Panc1 (cell line): ENCODE results near the gene GABRG3. TPM values are rescaled to one million over a fixed set of nuclear protein-coding genes. Genes with fewer than 3 reads are reported as not detected.

Source experiments
- ATAC-seq: fragments of 200-7000 bp; cut with Tn5 transposase; 2 replicates; pipeline ENCODE4 v1.9.1; 2020; ENCODE audit warnings: mild to moderate bottlenecking, moderate library complexity
- BruUV-seq: library from RNA; stranded (reverse); fragments of 400-500 nt; replicated peaks from 2 replicates; lab custom pipeline; 2021; lab: Mats Ljungman, UMichigan
- CTCF ChIA-PET: fragments of 300-600 bp; sonication (Branson Sonifier 250); formaldehyde crosslinking; loops from one replicate; lab custom pipeline; 2022; ENCODE audit warnings: antibody characterized with exemption; lab: Charles Lee
- POLR2A ChIA-PET: fragments of 300-600 bp; sonication (Branson Sonifier 250); formaldehyde crosslinking; loops from one replicate; lab custom pipeline; 2022; ENCODE audit warnings: antibody characterized with exemption; lab: Charles Lee
- DNase-seq: peaks from one replicate; pipeline ENCODE4 v3.0.0-alpha.2; 2010; ENCODE audit warnings: low read depth, low spot score
- H3K27ac ChIP-seq: 2 replicates; pipeline ENCODE4 v1.5.1; 2011; ENCODE audit warnings: mild to moderate bottlenecking, low read length, inconsistent platforms
- H3K27me3 ChIP-seq: fragments of 200-500 bp; sonication (Bioruptor generic); 2 replicates; pipeline ENCODE4 v1.6.0; 2014; ENCODE audit warnings: low read length, inconsistent platforms; ENCODE audit not compliant: control insufficient read depth, insufficient read depth
- H3K36me3 ChIP-seq: fragments of 200-500 bp; sonication (Bioruptor generic); 2 replicates; pipeline ENCODE4 v1.5.1; 2014; ENCODE audit warnings: inconsistent platforms, mild to moderate bottlenecking, low read length, moderate library complexity; ENCODE audit not compliant: control insufficient read depth, insufficient read depth
- H3K4me1 ChIP-seq: 2 replicates; pipeline ENCODE4 v1.5.1; 2011; ENCODE audit warnings: inconsistent platforms, mild to moderate bottlenecking, low read length, moderate library complexity; ENCODE audit not compliant: control insufficient read depth, insufficient read depth
- H3K4me3 ChIP-seq, 2 experiments: 2 replicates each; pipeline ENCODE4 v1.5.1; 2011 to 2012; ENCODE audit warnings: low read depth in 2 of 2, low read length in 2 of 2, mild to moderate bottlenecking in 2 of 2, inconsistent platforms in 1 of 2, moderate library complexity in 1 of 2
- H3K9me3 ChIP-seq: fragments of 200-500 bp; sonication (Bioruptor generic); 2 replicates; pipeline ENCODE4 v1.5.1; 2014; ENCODE audit warnings: low read depth, mild to moderate bottlenecking, inconsistent platforms, low read length, moderate library complexity; ENCODE audit not compliant: control insufficient read depth, insufficient read depth
- POLR2AphosphoS5 ChIP-seq: IDR thresholded peaks from 2 replicates; pipeline ENCODE4 v1.6.1; 2012; ENCODE audit warnings: mild to moderate bottlenecking, low read depth, low read length, moderate library complexity
- SIN3A ChIP-seq: IDR thresholded peaks from 2 replicates; pipeline ENCODE4 v1.6.1; 2012; ENCODE audit warnings: low read depth, mild to moderate bottlenecking, low read length, moderate library complexity, borderline replicate concordance; ENCODE audit not compliant: insufficient read depth
- TCF7L2 ChIP-seq: IDR thresholded peaks from 2 replicates; pipeline ENCODE4 v1.6.1; 2011; ENCODE audit warnings: mild to moderate bottlenecking, low read depth, low read length, inconsistent platforms
- in situ Hi-C: cut with HindIII; loops from 2 replicates; pipeline ENCODE4 v1.10.0; 2016; ENCODE audit warnings: low sequenced_read_pairs, low pct_unique_long_range_greater_than_20kb
- intact Hi-C: fragments of 100-400 bp; cut with micrococcal nuclease; formaldehyde crosslinking; loops from one replicate; pipeline ENCODE4 v1.10.0; 2022; ENCODE audit not compliant: unreplicated experiment
- total RNA-seq: library from RNA; stranded (reverse); gene quantifications from one replicate; pipeline ENCODE4 v1.2.1, GENCODE V29; 2021; ENCODE audit not compliant: unreplicated experiment
- TF ChIP-seq, protein P1 (sequence below): fragments of 450-650 bp; IDR thresholded peaks from 2 replicates; pipeline ENCODE4 v1.5.1; 2017; ENCODE audit warnings: mild to moderate bottlenecking
- TF ChIP-seq, protein P2 (sequence below), 2 experiments: IDR thresholded peaks; 2 replicates each; pipeline ENCODE4 v1.6.1; 2011 to 2012; ENCODE audit warnings: low read depth in 2 of 2, control low read depth in 1 of 2, low read length in 1 of 2, mild to moderate bottlenecking in 1 of 2, moderate library complexity in 1 of 2; ENCODE audit not compliant: insufficient read depth in 1 of 2

The GABRG3 gene
- total RNA-seq, 1 experiment from 2014 or later, result not detected

DNA sequence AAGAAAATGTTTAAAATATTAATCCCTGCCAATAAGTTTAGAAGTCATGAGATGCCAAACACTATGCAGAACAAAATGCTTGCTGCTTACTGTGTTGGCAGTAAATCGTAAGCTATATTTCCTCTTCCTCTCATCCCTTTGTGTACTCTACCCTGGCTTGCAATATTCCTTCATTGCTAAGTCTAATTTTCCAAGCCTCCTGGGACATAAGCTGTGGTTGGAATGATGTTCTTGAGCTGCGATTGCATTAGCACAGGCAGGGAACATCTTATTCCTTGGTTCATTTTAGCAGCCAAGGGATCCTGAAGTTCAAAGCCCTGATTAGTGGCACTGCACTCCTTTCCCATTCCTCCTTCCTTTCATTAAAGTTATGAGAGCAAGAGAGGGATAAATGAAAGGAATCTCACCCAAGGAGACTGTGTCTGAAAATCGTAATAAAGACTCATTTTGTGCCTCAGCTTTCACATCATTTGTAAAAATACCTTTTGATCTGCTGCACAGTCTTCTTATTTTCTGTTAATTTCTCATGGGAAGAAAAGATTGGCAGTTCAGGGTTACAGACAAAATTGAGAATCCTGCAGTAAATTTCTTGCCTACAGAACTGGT, 592.9 kb downstream of the GABRG3 start:
- Histone ChIP-seq H3K36me3 (no peaks in the 10 kb centered on the region), H3K4me3 (no peak overlapping the region), H3K27ac (no peak overlapping the region), H3K9me3 (peaks cover 8% of the 10 kb centered on the region; the same call in 1 of the 2 replicates), H3K4me1 (no peaks in the 10 kb centered on the region), H3K27me3 (no peaks in the 10 kb centered on the region)
- CTCF ChIA-PET, result no interaction called here
- DNase-seq, result no peak
- POLR2A ChIA-PET, result no interaction called here
- in situ Hi-C loops, result no loop called here
- TF ChIP-seq SIN3A (no peak), TCF7L2 (no peak), POLR2AphosphoS5 (no peak)
- TF ChIP-seq, protein P1, sequence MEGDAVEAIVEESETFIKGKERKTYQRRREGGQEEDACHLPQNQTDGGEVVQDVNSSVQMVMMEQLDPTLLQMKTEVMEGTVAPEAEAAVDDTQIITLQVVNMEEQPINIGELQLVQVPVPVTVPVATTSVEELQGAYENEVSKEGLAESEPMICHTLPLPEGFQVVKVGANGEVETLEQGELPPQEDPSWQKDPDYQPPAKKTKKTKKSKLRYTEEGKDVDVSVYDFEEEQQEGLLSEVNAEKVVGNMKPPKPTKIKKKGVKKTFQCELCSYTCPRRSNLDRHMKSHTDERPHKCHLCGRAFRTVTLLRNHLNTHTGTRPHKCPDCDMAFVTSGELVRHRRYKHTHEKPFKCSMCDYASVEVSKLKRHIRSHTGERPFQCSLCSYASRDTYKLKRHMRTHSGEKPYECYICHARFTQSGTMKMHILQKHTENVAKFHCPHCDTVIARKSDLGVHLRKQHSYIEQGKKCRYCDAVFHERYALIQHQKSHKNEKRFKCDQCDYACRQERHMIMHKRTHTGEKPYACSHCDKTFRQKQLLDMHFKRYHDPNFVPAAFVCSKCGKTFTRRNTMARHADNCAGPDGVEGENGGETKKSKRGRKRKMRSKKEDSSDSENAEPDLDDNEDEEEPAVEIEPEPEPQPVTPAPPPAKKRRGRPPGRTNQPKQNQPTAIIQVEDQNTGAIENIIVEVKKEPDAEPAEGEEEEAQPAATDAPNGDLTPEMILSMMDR, result no peak
- TF ChIP-seq, protein P2, sequence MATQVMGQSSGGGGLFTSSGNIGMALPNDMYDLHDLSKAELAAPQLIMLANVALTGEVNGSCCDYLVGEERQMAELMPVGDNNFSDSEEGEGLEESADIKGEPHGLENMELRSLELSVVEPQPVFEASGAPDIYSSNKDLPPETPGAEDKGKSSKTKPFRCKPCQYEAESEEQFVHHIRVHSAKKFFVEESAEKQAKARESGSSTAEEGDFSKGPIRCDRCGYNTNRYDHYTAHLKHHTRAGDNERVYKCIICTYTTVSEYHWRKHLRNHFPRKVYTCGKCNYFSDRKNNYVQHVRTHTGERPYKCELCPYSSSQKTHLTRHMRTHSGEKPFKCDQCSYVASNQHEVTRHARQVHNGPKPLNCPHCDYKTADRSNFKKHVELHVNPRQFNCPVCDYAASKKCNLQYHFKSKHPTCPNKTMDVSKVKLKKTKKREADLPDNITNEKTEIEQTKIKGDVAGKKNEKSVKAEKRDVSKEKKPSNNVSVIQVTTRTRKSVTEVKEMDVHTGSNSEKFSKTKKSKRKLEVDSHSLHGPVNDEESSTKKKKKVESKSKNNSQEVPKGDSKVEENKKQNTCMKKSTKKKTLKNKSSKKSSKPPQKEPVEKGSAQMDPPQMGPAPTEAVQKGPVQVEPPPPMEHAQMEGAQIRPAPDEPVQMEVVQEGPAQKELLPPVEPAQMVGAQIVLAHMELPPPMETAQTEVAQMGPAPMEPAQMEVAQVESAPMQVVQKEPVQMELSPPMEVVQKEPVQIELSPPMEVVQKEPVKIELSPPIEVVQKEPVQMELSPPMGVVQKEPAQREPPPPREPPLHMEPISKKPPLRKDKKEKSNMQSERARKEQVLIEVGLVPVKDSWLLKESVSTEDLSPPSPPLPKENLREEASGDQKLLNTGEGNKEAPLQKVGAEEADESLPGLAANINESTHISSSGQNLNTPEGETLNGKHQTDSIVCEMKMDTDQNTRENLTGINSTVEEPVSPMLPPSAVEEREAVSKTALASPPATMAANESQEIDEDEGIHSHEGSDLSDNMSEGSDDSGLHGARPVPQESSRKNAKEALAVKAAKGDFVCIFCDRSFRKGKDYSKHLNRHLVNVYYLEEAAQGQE (IDR thresholded peaks at IDR 0.05; ENCODE audit: insufficient read depth in 1 of 2, low read depth in 2 of 2, low read length in 1 of 2), result no peak
- no TSS peak for BruUV-seq
- intact Hi-C loops, result no loop called here
- ATAC-seq, result no peak

DNA sequence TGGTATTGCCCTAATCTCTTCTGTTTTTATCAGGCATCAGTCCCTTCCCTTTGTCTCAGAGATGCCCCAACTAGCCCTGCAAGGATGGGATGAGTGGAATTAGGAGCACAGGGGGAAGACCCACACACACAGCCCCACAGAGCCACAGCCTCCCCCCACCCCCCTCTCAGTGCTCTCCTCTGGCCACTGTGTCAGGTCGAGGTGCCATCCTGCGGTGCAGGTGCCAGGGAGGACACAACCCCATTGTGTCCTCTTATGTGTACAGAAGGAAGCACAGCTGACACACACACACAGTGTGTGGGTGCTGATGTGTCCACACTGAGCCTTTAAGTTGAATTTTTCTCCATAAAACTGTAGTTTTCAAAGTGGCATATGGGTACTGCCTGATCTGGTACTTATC, 593.7 kb downstream of the GABRG3 start:
- no peak overlapping the region for H3K4me3 ChIP-seq
- no peak overlapping the region for H3K27ac ChIP-seq
- intact Hi-C loops, result no loop called here
- ChIA-PET POLR2A (no interaction called here), CTCF (no interaction called here)
- no peak for ATAC-seq
- no peaks in the 10 kb centered on the region for H3K36me3 ChIP-seq
- BruUV-seq, result no TSS peak
- no peaks in the 10 kb centered on the region for H3K4me1 ChIP-seq
- peaks cover 8% of the 10 kb centered on the region; the same call in 1 of the 2 replicates for H3K9me3 ChIP-seq
- H3K27me3 ChIP-seq, result no peaks in the 10 kb centered on the region
- DNase-seq, result no peak
- TF ChIP-seq TCF7L2, result no peak
- no peak for TF ChIP-seq POLR2AphosphoS5
- TF ChIP-seq SIN3A, result no peak
- in situ Hi-C loops, result no loop called here

DNA sequence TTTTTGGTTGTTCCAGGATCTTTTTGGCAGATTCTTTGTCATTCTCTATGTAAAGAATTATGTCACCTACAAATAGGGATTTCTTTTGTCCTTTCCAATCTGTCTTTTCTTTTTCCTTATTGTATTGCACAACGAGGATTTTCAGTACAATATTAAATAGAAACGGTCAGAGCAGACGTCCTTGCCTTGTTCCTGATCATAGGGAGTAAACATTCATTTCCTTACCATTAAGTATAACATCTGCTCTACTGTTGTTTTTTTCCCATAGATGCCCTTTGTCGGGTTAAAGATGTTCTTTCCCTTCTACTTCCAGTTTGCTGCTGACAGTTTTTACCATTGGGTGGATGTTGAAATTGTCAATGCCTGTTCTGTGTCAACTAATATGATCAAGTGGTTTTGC, 599.8 kb downstream of the GABRG3 start:
- no TSS peak for BruUV-seq
- TF ChIP-seq, protein P1, result no peak
- TF ChIP-seq TCF7L2 (no peak), SIN3A (no peak), POLR2AphosphoS5 (no peak)
- TF ChIP-seq, protein P2 (IDR thresholded peaks at IDR 0.05; ENCODE audit: insufficient read depth in 1 of 2, low read depth in 2 of 2, low read length in 1 of 2), result no peak
- CTCF ChIA-PET, result no interaction called here
- H3K36me3 ChIP-seq, result no peaks in the 10 kb centered on the region
- no peak for DNase-seq
- H3K27ac ChIP-seq, result no peak overlapping the region
- no peaks in the 10 kb centered on the region for H3K4me1 ChIP-seq
- in situ Hi-C loops (no loop called here), intact Hi-C loops (no loop called here)
- H3K9me3 ChIP-seq, result no peaks in the 10 kb centered on the region
- H3K27me3 ChIP-seq, result no peaks in the 10 kb centered on the region
- POLR2A ChIA-PET, result no interaction called here
- H3K4me3 ChIP-seq, result no peak overlapping the region
- ATAC-seq, result no peak
